Keratinocyte (primary cell): Measurements from ENCODE around the gene LSM4. TPM values are rescaled to one million over a fixed set of nuclear protein-coding genes. Genes with fewer than 3 reads are reported as not detected.

Source experiments
- DNase-seq: peaks from one replicate; pipeline ENCODE4 v3.0.0-alpha.2; 2011; ENCODE audit warnings: low read depth, missing footprints, low spot score
- FAIRE-seq: peaks from 2 replicates; lab custom pipeline; 2011; peaks lifted over from hg19 to GRCh38; lab: Jason Lieb, UNC
- H2AFZ ChIP-seq: 2 replicates; pipeline ENCODE4 v1.6.0; 2012; ENCODE audit warnings: low read length, control low read depth, inconsistent platforms; ENCODE audit not compliant: control insufficient read depth
- H3K27ac ChIP-seq: 2 replicates; pipeline ENCODE4 v1.5.1; 2011; ENCODE audit warnings: low read length; ENCODE audit not compliant: control insufficient read depth, insufficient read depth
- H3K27me3 ChIP-seq: 3 replicates; pipeline ENCODE4 v1.6.0; 2011; ENCODE audit warnings: low read length; ENCODE audit not compliant: control insufficient read depth, insufficient read depth; ENCODE audit errors: extremely low read depth
- H3K36me3 ChIP-seq, 2 experiments: 2 replicates in 1 of 2; 3 replicates in 1 of 2; pipeline ENCODE4 v1.5.1; 2011; ENCODE audit warnings: low read length in 2 of 2, mild to moderate bottlenecking in 1 of 2; ENCODE audit not compliant: control insufficient read depth in 2 of 2, insufficient read depth in 2 of 2; ENCODE audit errors: extremely low read depth in 1 of 2
- H3K4me1 ChIP-seq: 3 replicates; pipeline ENCODE4 v1.5.1; 2011; ENCODE audit warnings: low read length; ENCODE audit not compliant: control insufficient read depth, insufficient read depth; ENCODE audit errors: extremely low read depth
- H3K4me2 ChIP-seq: 3 replicates; pipeline ENCODE4 v1.6.0; 2011; ENCODE audit warnings: low read depth, low read length; ENCODE audit not compliant: control insufficient read depth, insufficient read depth; ENCODE audit errors: extremely low read depth
- H3K4me3 ChIP-seq, 3 experiments: fragments of 200-600 bp in 1 of 3; sonication (generic) in 1 of 3; 2 replicates in 2 of 3; 3 replicates in 1 of 3; pipeline ENCODE4 v1.5.1; 2011 to 2016; ENCODE audit warnings: low read length in 3 of 3, mild to moderate bottlenecking in 3 of 3, control low read depth in 2 of 3, inconsistent platforms in 1 of 3, low read depth in 1 of 3, mixed read lengths in 1 of 3, mixed run types in 1 of 3, moderate library complexity in 1 of 3; ENCODE audit not compliant: control insufficient read depth in 2 of 3, insufficient read depth in 2 of 3; ENCODE audit errors: extremely low read depth in 1 of 3
- H3K79me2 ChIP-seq: 2 replicates; pipeline ENCODE4 v1.6.0; 2012; ENCODE audit warnings: low read length; ENCODE audit not compliant: control insufficient read depth, insufficient read depth
- H3K9ac ChIP-seq: 3 replicates; pipeline ENCODE4 v1.6.0; 2011; ENCODE audit warnings: low read length; ENCODE audit not compliant: control insufficient read depth, insufficient read depth; ENCODE audit errors: extremely low read depth
- H3K9me1 ChIP-seq: 3 replicates; pipeline ENCODE4 v1.6.0; 2011; ENCODE audit warnings: low read length; ENCODE audit not compliant: control insufficient read depth, insufficient read depth; ENCODE audit errors: extremely low read depth
- H3K9me3 ChIP-seq: 2 replicates; pipeline ENCODE4 v1.5.1; 2012; ENCODE audit warnings: low read depth, low read length; ENCODE audit not compliant: control insufficient read depth
- H4K20me1 ChIP-seq: 3 replicates; pipeline ENCODE4 v1.6.0; 2011; ENCODE audit warnings: low read length; ENCODE audit not compliant: control insufficient read depth, insufficient read depth; ENCODE audit errors: extremely low read depth
- EZH2 ChIP-seq: IDR thresholded peaks from one replicate; pipeline ENCODE4 v1.6.1; 2012; ENCODE audit warnings: inconsistent platforms, mild to moderate bottlenecking, low read length, moderate library complexity
- dilution Hi-C: fragments of 300-500 bp; cut with MboI; formaldehyde crosslinking; loops from one replicate; pipeline ENCODE4 v1.7.0; 2020; ENCODE audit warnings: low sequenced_read_pairs; ENCODE audit not compliant: extremely low pct_ligation_motif_present
- polyA plus RNA-seq, 5 experiments: library from polyadenylated mRNA; depleted of rRNA in 3 of 5; stranded (reverse) in 3 of 5; stranded (forward) in 1 of 5; unstranded in 1 of 5; fragments of >200 nt; gene quantifications; 1 replicate in 1 of 5; 2 replicates in 3 of 5; 3 replicates in 1 of 5; pipeline versions ENCODE4 v1.2.1 to v1.2.3, GENCODE V29; 2011 to 2012; ENCODE audit warnings: missing spikeins in 2 of 5, low read depth in 1 of 5, low replicate concordance in 1 of 5
- small RNA-seq, 3 experiments: library from RNA; depleted of rRNA; stranded (forward); fragments of <200 nt; gene quantifications; one replicate each; pipeline ENCODE3, GENCODE V24; 2012; ENCODE audit warnings: low read depth in 3 of 3, low replicate concordance in 1 of 3; ENCODE audit not compliant: insufficient read length in 3 of 3
- TF ChIP-seq, protein P1 (sequence below), 3 experiments: IDR thresholded peaks in 1 of 3; conservative IDR thresholded peaks in 1 of 3; optimal IDR thresholded peaks in 1 of 3; 2 replicates in 2 of 3; 3 replicates in 1 of 3; pipeline versions ENCODE3 to v1.5.1; 2011; ENCODE audit warnings: low read length in 3 of 3, mild to moderate bottlenecking in 3 of 3, moderate library complexity in 2 of 3, control low read depth in 1 of 3, inconsistent platforms in 1 of 3; ENCODE audit not compliant: insufficient read depth in 2 of 3; ENCODE audit errors: extremely low read depth in 1 of 3

LSM4 gene
- polyA plus RNA-seq, 1 donor (not counting 4 experiments of a cell fraction or from before 2014, with no cell fraction given): 162 TPM

DNA sequence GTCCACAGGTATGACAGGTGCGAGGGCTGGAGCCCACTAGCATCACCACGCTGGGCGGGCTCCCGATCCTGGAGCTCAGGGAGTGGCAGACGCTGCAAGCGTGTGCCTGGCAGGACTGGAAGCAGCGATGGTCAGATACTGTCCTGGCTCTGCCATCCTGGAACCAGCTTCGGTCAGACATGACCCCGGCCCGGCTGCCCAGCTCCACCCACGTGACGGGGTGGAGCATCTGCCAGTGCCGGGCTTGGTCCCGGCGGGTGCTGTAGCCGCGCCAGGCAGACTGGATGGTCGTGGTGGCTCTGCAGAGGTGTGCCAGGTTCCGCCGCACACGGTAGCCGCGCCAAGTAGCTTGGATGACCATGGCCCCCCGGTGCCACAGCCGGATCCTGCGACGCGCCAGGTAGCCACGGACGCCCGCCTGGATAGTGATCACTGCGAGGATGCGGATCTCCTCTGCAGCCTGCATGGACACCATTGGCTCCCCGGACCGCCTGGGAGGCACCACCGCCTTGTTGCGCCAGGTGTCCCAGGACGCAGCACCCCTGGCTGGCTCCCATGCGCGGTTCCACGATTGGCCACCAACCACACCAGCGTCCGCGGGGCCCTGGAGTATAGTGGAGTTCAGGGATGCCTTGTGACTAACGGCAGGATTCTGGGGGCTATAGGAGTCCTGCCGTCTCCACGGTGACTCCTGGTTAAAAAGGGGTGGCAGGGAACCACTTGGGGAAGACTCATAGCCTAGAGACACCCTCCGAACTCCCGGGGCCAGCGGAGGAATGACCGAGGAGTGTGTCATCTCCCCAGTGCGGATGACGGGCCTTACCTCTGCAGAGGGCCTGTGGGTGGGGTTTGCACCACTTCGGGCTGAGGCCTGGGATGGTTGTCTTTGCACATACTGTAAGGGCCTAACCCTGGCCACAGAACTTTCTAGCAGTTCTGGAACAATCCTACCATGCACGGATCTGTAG lies 65.1 kb downstream of the LSM4 start:
- Histone ChIP-seq H2AFZ (no peak overlapping the region), H3K36me3 (no peaks in the 10 kb centered on the region), H4K20me1 (no peaks in the 10 kb centered on the region), H3K9me1 (no peaks in the 10 kb centered on the region), H3K4me3 (no peak overlapping the region), H3K4me2 (no peak overlapping the region), H3K27ac (no peak overlapping the region), H3K79me2 (no peaks in the 10 kb centered on the region), H3K27me3 (no peaks in the 10 kb centered on the region), H3K4me1 (peaks cover 21% of the 10 kb centered on the region), H3K9me3 (no peaks in the 10 kb centered on the region), H3K9ac (no peak overlapping the region)
- TF ChIP-seq, protein P1, sequence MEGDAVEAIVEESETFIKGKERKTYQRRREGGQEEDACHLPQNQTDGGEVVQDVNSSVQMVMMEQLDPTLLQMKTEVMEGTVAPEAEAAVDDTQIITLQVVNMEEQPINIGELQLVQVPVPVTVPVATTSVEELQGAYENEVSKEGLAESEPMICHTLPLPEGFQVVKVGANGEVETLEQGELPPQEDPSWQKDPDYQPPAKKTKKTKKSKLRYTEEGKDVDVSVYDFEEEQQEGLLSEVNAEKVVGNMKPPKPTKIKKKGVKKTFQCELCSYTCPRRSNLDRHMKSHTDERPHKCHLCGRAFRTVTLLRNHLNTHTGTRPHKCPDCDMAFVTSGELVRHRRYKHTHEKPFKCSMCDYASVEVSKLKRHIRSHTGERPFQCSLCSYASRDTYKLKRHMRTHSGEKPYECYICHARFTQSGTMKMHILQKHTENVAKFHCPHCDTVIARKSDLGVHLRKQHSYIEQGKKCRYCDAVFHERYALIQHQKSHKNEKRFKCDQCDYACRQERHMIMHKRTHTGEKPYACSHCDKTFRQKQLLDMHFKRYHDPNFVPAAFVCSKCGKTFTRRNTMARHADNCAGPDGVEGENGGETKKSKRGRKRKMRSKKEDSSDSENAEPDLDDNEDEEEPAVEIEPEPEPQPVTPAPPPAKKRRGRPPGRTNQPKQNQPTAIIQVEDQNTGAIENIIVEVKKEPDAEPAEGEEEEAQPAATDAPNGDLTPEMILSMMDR (optimal IDR thresholded peaks at IDR 0.05 in 1 of 3, IDR thresholded peaks at IDR 0.05 in 1 of 3, conservative IDR thresholded peaks at IDR 0.05 in 1 of 3; ENCODE audit: extremely low read depth in 1 of 3, insufficient read depth in 2 of 3, low read length in 3 of 3): no peak
- no peak for TF ChIP-seq EZH2
- FAIRE-seq (no peak), DNase-seq (no peak)
- dilution Hi-C loops: no loop called here

Small RNAs within 50 kb of the gene (small RNA-seq; reads per million reads assigned to genes)
- gene MIR3188 (0 reads per million in 3 experiments), gene RN7SL513P (0 reads per million in 3 experiments), gene RPL39P38 (0 reads per million in 3 experiments)

Other genes starting within 250 kb of the LSM4 start
- 0.09 TPM in 1 of 3 replicates, not detected in the others for gene IL12RB1, start 236.1 kb downstream of the LSM4 start, polyA plus RNA-seq
- 0.73 to 1.4 TPM (median 0.76 TPM) in 3 replicates for gene MAST3, start 225.3 kb downstream of the LSM4 start, polyA plus RNA-seq
- 12.4 to 19.6 TPM (median 13.9 TPM) in 3 replicates for gene PIK3R2, start 169.9 kb downstream of the LSM4 start, polyA plus RNA-seq
- gene IFI30, start 149.3 kb downstream of the LSM4 start, polyA plus RNA-seq: 28.1 to 72.7 TPM (median 31.3 TPM) in 3 replicates
- 26.3 to 39.8 TPM (median 26.8 TPM) in 3 replicates for gene MPV17L2, start 129.9 kb downstream of the LSM4 start, polyA plus RNA-seq
- 0.30 to 0.92 TPM (median 0.56 TPM) in 3 replicates for gene RAB3A, start 119.0 kb downstream of the LSM4 start, polyA plus RNA-seq
- gene PDE4C, start 96.6 kb downstream of the LSM4 start, polyA plus RNA-seq: 0.03 TPM in 1 of 3 replicates, not detected in the others
- 0.02 to 0.06 TPM in 2 of 3 replicates, not detected in the other for gene IQCN, start 48.6 kb downstream of the LSM4 start, polyA plus RNA-seq
- 17.2 to 36.7 TPM (median 20.7 TPM) in 3 replicates for gene JUND, start 41.5 kb downstream of the LSM4 start, polyA plus RNA-seq
- gene PGPEP1, start 17.5 kb upstream of the LSM4 start, polyA plus RNA-seq: 4.8 to 5.8 TPM (median 5.6 TPM) in 3 replicates
- 0.27 to 0.49 TPM (median 0.31 TPM) in 3 replicates for gene GDF15, start 63.1 kb upstream of the LSM4 start, polyA plus RNA-seq
- not detected in 3 replicates for gene LRRC25, start 74.5 kb upstream of the LSM4 start, polyA plus RNA-seq
- 7.5 to 11.3 TPM (median 10.8 TPM) in 3 replicates for gene SSBP4, start 96.3 kb upstream of the LSM4 start, polyA plus RNA-seq
- gene ISYNA1, start 115.1 kb upstream of the LSM4 start, polyA plus RNA-seq: 3.5 to 8.3 TPM (median 7.0 TPM) in 3 replicates
- gene ELL, start 199.0 kb upstream of the LSM4 start, polyA plus RNA-seq: 4.4 to 8.3 TPM (median 6.8 TPM) in 3 replicates
- 115 to 222 TPM (median 150 TPM) in 3 replicates for gene FKBP8, start 220.5 kb upstream of the LSM4 start, polyA plus RNA-seq
- gene KXD1, start 234.8 kb upstream of the LSM4 start, polyA plus RNA-seq: 94.6 to 129 TPM (median 119 TPM) in 3 replicates
- 1,376 to 2,465 TPM (median 1,831 TPM) in 3 replicates for gene UBA52, start 248.8 kb upstream of the LSM4 start, polyA plus RNA-seq